ENCODE results near the gene PEMT.

The PEMT gene

DNA sequence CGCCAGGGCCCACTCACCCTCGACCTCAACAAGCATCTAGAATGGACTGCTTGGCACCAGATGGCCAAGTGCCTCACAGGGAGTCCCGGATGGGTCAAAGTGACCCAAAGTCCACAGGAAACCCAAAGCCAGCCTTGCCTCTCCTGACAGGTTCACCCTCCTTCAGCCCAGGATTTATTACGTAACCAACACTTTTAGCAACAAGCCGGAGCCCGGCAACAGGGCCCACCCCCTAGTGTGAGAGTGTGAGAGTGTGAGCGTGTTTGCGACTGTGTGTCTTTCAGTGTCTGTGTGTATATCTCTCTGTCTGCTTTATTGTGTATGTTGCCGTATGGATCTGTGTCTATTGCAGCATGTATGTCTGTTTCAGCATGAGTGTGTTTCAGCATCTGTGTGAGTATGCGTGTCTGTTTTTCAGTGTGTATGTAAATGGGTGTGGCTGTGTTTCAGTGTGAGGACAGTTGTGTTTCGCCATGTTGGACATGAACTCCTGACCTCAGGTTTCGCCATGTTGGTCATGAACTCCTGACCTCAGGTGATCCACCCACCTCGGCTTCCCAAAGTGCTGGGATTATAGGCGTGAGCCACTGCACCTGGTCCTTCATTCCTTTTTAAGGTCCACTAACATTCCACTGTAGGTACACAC lies 13.7 kb upstream of the PEMT start:
- in situ Hi-C loops (cut with HindIII; ENCODE audit: low sequenced_read_pairs), result no loop called here

DNA sequence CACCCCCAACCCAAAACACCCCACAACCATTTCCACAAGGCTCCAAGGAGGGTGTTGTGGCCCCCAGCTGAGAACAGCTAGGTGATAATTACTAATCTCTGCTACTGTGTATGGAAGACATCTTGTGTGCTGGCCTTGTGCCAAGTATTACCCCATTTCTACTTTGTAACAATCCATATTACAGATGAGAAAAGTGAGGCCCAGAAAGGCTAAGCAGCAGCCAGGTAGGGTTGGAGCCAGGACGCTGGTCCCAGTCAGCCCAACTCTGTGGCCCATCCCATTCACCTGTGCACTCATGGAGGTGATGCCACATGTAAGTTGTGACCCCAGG lies 12.4 kb upstream of the PEMT start:
- in situ Hi-C loops (cut with HindIII; ENCODE audit: low sequenced_read_pairs), result no loop called here

DNA sequence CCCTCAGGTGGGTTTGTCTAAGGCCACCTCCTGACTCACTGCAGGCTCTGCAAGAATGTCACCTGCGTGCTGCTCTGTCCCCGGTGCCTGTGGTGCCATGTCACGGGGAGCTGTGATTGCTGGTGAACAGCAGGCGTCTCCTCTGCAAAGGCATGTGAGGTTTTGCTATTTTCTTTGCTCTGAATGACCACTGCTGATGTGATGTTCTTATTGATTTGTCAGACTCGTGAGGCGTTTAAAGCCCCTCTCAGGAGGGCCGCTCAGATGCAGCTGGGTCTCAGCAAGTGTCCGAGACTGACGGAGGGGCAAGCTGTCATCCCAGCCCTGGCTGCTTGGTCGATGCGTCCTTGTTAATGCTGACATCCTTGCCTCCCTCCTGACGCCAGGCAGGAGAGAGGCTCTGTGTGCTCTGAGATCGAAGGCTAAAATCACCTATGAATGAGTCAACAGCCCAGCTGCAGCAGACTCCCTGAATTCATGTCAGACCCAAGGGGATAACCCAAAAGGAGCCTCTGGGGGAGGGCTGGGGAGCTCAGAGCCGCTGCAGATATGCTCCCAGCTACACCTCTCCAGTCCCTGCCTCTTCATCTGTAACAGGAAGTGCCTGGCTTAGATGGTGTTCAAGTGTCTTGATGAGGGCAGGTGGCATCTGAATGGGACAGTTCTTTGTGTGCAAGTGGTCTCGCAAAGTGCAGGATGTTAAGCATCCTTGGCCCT lies 11.8 kb upstream of the PEMT start:
- in situ Hi-C loops (cut with HindIII; ENCODE audit: low sequenced_read_pairs), result no loop called here

DNA sequence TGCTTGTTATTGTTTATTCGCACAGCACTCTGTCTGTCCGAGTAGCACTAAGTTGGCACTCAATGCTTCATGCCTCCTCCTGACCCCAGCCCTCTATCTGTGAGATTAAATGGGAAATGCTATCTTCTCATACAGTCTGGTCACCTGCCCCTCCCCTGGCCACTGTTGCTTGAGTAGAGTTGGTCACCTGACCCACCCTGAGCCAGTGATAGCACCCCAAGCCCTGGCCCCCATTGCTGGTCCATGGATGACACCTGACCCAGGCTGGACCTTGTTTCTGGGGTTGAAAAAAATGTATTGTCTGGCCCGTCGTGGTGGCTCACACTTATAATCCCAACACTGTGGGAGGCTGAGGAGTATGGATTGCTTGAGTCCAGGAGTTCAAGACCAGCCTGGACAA lies 8.5 kb upstream of the PEMT start:
- in situ Hi-C loops (cut with HindIII; ENCODE audit: low sequenced_read_pairs), result loop anchor here (25.0 kb wide), 1 partner anchor 238 kb away; no protein-coding TSS in a partner anchor

DNA sequence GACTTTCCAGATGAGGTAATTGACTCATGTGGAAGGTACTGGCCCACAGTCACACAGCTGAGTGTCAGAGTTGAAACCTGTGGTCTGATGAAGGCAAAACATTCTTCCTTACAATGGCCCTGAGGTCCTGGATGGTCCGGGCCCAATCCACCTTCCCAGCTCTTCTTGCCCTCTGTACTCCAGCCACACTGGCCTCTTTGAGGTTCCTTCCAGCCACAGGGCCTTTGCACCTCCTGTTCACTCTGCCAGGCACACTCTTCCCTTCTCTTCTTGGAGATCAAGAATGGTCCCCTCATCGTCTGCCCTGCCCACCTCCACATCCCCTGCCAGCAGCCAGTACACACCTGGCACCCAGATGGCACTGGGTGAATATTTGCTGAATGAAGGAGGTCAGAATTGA lies 6.5 kb upstream of the PEMT start:
- in situ Hi-C loops (cut with HindIII; ENCODE audit: low sequenced_read_pairs), result loop anchor here (25.0 kb wide), 1 partner anchor 236 kb away; no protein-coding TSS in a partner anchor

DNA sequence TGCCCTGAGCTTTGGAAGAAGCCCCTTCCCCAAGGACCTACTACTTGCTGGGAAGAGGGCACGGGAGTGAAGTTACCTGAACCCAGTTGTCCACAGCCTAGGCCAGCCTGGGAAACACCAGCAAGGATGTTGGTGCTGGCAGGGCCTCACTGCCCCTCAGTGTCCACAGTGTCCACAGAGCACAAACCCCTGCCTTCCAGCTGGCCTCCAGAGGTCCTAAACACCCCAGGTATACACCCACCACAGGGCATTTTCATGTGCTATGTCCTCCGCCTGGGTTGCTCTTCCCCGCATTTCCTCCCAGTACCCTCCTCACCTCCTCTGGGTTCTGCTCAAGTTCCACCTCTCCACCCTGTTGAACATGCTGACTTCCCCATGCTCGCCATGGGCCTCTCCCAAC lies 4.2 kb upstream of the PEMT start:
- in situ Hi-C loops (cut with HindIII; ENCODE audit: low sequenced_read_pairs), result loop anchor here (25.0 kb wide), 1 partner anchor 233 kb away; no protein-coding TSS in a partner anchor

DNA sequence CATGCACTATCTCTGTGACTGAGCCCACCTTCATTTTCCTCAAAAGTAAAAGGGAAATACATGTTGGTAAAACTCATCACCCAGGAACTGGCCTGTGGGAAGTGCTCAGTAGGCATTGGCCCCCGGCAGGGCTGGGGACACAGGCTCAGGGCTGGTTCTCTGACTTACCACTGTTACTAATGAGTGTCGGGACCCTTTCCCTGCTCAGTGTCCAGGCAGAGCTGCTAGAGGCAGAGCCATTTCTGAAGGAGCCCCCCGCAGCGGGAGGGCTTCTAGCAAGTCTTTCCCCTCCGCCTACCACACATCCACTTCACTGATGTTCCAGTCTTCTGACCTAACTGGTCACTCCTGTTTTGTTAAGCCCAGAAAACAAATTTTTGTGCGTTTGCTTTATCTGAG lies 1.7 kb upstream of the PEMT start:
- in situ Hi-C loops (cut with HindIII; ENCODE audit: low sequenced_read_pairs), result loop anchor here (25.0 kb wide), 1 partner anchor 231 kb away; no protein-coding TSS in a partner anchor

DNA sequence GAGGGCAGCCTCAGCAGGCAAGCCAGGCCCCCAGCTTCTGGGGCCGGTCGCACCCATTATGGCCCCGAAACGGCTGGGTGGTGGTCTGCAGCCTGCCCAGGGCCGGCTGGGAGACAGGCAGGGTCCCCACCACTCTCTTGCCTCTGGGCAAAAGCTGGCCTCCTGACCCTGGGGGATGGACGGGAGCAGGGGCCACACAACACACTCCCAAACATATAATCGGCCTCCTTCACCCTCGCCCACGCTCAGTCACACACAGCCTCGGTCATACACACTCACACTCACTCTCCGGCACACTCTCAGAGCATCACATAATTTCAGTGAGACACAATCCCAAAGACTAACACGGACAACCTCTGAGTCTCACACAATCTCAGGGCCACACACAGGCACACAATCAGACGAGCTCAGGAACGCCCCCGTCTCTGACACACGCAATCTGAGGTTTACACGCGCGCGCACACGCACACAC lies 589 bp downstream of the PEMT start:
- in situ Hi-C loops (cut with HindIII; ENCODE audit: low sequenced_read_pairs), result loop anchor here (25.0 kb wide), 1 partner anchor 229 kb away; no protein-coding TSS in a partner anchor

DNA sequence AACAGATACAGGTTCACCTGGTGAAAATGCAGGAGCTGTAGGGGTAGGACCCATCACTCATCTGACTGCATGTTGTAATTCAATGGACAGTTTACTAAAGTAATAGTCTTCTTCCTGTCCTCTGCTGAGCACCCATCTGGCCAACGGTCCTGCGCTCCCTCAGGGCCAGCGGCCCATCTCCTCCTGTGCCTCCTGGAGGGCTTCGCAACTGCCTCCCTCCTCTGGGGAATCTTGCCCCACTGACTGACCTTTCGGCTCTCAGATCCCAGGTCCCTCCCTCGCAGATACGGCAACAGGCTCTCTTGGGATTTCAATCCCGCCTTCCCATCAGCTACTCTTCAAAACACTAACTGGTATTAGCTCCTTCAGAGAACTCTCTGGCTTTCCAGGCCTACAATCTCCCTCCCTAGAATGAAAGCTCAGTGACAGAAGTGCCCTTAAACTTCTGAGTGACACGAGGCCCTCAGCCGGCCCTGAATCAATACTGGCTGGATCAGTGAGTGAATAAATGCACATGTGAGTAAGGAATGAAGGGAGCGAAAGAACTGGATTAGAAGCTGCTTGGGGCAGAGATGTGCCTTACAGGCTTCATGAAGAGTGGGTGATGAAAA lies 1.3 kb downstream of the PEMT start:
- in situ Hi-C loops (cut with HindIII; ENCODE audit: low sequenced_read_pairs), result loop anchor here (25.0 kb wide), 1 partner anchor 228 kb away; no protein-coding TSS in a partner anchor

DNA sequence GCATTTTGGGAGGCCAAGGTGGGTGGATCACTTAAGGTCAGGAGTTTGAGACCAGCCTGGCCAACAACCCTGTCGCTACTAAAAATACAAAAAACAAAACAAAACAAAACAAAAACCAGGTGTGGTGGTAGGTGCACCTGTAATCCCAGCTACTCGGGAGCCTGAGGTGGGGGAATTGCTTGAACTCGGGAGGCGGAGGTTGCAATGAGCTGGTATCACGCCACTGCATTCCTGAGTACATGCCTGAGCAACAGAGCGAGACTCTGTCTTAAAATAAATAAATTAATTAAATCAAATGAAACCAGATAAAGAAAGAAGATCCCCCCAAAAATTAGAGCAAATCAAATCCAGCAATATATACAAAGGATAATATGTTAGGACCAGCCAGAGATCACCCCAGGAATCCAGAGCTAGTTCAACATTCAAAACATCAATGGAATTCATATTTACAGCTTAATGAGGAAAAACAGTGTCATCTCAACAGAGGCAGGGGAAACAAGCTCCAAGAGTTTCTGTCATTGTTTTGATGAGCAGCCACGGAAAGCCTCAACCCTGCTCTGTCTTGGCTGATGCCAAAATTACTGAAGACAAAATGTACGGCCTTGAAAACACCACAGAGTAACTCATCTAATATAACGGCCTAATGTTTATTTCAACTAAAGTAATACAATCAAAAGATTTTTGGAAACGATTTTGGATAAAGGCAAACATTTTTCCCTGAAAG lies 3.7 kb downstream of the PEMT start:
- in situ Hi-C loops (cut with HindIII; ENCODE audit: low sequenced_read_pairs), result loop anchor here (10.0 to 25.0 kb wide), 2 partner anchors 63 to 225 kb away; no protein-coding TSS in a partner anchor

DNA sequence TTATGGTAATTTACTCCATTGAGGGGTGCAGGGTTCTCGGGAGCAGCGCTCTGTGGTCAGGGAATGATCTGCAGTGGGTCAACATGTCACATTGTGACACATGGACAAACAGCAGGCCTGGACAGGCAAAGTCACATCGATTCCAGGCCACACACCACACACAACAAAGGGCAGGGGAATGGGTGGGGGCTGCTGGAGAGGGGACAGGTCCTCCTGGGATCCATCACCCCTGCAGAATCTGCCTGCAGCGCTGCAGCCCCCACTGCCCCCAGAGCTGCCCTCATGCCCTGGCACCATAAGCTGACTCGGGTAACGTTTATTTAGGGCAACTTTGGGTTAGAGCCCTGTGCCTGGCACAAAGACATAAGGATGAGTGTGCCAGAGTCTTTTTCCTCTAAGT lies 9.1 kb downstream of the PEMT start:
- in situ Hi-C loops (cut with HindIII; ENCODE audit: low sequenced_read_pairs), result loop anchor here (10.0 to 25.0 kb wide), 2 partner anchors 58 to 220 kb away; no protein-coding TSS in a partner anchor

DNA sequence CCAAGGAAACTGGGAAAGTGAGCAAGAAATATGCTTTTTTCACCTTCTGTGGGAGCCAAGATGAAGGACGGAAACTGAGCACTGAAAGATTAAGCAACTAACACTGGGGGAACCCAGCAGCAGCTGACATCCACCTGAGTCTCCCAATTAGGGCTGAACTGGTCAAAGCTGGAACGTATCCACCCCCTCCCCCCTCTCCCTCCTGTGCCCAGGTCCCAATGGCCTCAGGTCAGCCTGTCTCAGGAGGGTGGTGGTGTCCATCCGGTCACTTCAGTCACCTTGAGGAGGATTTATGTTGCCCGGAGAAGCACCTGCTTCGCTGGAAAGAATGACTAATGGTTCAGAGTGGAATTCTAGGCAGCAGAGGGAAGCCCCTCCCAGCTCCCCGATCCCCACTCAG lies 10.0 kb downstream of the PEMT start:
- in situ Hi-C loops (cut with HindIII; ENCODE audit: low sequenced_read_pairs), result loop anchor here (10.0 to 25.0 kb wide), 2 partner anchors 57 to 219 kb away; no protein-coding TSS in a partner anchor

DNA sequence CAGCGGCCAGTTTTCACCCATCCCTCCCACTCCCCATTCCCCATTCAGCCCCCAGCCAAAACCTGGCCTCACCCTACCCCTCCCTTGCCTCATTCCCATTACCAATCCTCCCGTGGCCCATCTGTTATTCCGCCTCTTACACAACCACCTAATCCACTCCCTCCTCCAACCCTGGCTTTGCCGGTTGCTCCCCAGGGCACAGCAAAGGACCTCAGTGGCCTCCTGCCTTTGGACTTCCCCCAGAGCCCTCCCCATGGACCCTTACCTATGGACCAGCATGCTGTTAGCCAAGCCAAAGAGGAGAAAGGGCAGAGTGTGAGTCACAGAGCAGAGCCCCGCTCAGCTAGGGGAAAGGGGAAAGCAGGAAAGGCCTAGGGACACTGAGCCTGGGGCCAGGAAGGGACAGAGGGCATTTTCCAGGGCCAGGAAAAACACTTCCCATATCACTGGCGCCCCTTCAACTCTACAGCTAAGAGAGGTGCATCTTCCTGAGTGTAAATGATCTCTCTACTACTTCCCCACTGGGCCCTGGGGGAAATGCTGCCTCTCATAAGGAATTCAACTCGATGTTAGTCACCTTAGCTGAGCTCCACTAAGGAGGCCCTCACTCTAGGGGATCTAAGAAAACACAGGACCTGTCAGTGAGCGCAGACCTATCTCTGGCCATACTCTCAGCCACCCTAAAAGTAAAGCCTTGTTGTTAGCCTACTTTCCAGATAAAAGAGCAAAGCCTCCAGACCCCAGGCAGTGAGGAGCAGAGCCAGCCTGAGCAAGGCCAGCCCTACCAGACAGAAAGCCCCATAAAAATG lies 10.6 kb downstream of the PEMT start:
- in situ Hi-C loops (cut with HindIII; ENCODE audit: low sequenced_read_pairs), result loop anchor here (10.0 to 25.0 kb wide), 2 partner anchors 56 to 219 kb away; no protein-coding TSS in a partner anchor

DNA sequence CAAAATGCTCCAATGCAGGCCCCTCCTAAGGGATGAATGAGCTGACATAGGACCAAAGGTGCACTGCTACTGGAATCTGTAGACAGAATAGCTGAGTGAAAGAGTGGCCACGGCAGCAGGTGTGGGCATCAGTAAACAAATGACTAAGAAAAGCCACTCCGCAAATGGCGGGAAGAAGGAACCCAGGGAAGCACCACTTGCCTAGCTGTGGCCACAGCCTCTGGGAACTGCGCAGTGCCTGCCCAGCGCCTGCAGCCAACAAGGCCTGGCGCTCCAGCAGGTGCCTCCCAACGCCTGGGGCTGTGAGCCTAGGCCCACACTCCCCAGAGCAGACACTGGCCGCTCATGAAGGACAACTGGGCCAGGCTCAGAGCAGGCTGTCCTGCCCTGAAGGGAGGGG lies 11.8 kb downstream of the PEMT start:
- in situ Hi-C loops (cut with HindIII; ENCODE audit: low sequenced_read_pairs), result loop anchor here (10.0 to 25.0 kb wide), 2 partner anchors 55 to 217 kb away; no protein-coding TSS in a partner anchor

DNA sequence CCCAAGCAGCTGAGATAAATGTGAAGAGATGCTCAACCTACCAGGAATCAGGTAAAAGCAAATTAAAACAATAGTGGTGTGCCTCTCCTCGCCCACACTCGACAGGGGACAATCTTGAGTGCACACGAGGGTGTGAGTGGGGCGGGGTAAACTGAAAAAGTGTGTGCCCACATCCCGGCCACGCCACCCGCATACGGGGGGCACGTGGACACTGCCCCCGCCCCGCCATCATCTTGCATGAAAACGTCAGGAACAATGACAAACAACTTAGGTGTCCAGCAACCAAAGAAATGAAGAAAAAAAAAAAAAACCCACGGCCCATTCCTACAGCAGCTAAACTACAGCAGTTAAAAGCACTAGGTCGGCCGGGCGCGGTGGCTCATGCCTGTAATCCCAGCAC lies 14.1 kb downstream of the PEMT start:
- in situ Hi-C loops (cut with HindIII; ENCODE audit: low sequenced_read_pairs), result loop anchor here (25.0 kb wide), 1 partner anchor 215 kb away; no protein-coding TSS in a partner anchor

DNA sequence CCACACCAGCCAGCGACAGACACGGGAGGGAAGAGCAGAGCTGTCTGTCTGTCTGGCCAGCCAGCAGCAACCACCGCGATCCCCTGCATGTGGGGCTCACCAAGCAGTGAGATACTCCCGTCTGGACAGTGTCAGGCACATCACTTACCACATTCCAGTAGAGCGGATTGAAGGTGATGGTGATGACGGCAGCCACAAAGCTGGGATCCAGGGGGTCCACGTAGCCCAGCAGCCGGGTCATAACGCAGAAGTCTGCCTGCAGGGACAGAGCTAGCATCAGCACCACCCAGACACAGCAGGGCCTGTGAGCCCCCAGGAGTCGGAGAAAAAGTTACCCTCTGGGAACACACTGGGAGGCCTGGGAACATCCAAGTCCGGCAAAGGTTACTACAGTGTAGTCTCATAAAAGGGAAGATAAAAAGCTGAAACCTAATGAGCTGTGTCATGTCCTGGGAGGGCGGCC lies 14.7 kb downstream of the PEMT start:
- in situ Hi-C loops (cut with HindIII; ENCODE audit: low sequenced_read_pairs), result loop anchor here (25.0 kb wide), 1 partner anchor 215 kb away; no protein-coding TSS in a partner anchor

DNA sequence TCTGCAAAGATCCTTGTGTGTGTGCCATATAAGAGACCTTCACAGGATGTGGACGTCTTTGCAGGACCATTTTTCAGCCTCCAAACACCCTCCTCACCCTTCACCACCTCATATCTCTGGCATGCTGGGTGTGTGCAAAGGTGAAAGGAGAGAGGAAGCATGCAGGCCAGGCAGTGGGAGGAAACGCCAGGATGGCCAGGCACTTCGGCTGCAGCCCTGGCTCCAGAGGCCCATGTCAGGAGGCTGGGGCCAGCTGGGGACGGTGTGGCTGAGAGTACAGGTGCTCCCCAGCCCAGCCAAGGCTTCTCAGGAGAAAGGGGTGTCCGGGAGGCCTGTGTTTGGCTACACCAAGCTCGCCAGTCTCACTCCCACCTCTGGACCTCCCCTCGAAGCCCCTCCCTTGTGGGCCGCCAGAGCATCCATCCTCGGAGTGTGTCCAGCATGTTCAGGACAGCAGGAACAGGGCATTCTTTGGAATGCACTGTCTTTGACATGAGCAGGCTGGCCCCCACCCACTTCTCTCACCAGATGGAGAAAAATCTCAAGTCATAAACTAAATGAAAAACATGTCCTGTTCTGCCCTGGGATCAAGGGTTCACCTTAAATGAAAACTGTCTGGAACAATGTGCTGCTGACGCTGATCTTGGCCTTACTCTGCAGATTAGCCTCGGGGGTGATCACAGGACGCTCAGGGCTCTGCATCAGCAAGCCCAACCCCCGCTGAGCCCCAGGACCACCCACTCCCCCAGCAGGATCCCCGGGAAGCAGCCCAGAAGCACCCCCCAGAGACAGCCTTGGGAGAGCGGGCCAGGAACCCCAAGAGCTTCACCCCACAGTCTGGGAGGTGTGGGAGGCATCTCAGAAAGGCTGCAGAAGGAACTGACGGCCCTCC lies 15.9 kb downstream of the PEMT start:
- in situ Hi-C loops (cut with HindIII; ENCODE audit: low sequenced_read_pairs), result loop anchor here (25.0 kb wide), 1 partner anchor 213 kb away; no protein-coding TSS in a partner anchor

DNA sequence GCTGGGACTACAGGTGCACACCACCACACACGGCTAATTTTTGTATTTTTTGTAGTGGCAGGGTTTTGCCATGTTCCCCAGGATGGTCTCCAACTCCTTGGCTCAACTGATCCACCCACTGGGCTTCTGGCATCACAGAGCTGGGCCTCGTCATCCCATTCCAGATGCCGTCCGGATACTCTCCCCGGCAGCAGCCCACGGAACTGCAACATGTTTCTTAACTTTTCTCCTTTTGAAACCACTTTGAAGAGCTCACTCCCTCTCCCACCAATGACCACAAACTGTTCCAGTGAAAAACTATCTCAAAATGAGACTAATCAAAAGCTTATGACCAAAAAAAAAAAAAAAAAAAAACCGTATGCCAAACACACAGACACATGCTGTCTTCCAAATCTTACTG lies 17.6 kb downstream of the PEMT start:
- in situ Hi-C loops (cut with HindIII; ENCODE audit: low sequenced_read_pairs), result no loop called here
